HCEC 1CT (cell line): ENCODE data around the gene HTT-AS.

Experiments
- DNase-seq: peaks from one replicate; pipeline ENCODE4 v3.0.0-alpha.2; 2017

Gene HTT-AS

DNA sequence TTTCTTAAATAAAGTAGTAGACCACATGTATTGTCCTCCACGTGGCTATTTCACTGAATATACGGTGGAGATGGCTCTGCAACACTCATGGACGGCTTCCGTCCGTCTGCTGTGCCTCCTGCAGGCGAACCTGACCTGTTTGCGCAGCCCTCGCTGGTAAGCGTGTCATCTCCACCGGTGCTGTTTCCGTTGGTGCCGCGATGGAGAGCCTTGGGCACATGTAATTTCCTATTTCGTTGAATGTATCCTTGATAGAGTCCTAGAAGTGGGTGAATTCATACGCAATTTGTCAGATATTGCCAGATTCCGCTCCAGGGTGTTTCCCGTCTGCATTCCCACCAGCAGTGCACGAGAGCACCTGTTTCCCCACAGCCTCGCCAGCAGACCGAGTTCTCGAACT is 48.5 kb downstream of the HTT-AS start:
- DNase-seq = no peak

DNA sequence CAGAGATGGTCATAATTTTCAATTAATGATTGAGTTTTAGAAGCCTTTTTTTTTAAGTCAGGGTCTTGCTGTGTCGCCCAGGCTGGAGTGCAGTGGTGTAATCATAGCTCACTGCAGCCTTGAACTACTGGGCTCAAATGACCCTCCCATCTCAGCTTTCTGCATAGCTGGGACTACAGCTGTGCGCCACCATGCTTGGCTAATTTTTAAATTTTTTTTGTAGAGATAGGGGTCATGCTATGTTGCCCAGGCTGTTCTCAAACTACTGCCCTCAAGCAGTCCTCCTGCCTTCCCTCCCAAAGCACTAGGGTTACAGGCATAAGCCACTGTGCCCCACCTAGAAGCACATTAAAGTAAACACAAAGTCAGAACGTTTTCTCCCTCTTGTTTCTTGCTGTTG is 51.7 kb downstream of the HTT-AS start:
- no peak for DNase-seq

DNA sequence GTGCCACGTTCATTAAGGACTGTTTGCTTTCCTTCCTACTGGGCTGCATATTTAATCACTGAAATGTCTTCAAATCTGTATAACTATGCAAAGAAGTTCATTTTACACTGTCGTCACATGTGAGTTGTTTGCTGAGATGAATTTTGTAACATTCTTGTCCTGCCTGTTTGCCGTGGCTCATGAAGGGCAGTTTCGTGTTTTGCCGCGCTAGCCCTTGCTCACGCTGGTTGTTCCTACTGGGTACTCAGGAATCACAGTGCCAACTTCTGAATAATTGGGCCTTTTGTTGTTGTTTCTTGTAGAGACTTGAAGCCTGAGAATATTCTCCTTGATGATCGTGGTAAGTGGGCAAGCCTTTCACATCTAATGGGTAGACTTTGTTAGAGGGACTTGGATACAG is 52.2 kb downstream of the HTT-AS start:
- no peak for DNase-seq

DNA sequence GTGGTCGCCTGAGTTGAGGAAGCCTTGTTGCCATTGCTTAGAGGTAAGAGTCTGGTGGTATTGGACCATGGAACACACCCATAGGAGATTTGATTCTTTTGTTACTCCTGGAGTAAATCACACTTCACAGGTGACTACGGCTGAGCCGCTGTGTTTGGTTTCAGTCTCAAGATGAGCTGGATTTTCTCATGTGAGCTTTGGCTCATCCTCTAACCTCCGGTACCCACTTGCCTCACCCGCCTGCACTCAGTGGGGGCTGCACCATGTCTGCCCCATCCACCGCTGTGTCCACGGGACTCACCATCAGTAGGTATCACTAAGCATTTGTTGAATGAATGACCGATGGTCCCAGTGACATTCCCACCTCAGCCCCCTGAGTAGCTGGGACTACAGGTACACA is 52.7 kb downstream of the HTT-AS start:
- no peak for DNase-seq

DNA sequence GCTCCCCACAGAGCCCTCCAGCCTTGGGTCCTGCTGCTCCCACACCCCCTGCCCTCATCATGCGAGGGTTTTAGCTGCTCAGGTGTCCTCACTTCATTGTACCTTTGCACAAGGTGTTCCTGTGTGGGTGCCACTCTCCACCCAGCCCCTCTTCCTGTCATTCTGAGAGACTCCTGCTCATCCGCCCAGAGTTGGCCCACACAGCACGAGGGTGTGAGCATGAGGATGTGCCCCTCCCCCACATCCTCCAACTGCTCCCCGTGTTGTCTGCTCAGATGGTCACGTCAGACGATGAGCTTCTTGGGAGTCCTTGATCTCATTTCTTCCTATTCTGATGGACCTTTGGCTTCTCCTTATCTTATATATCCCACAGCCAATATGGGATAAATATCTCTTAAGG is 53.2 kb downstream of the HTT-AS start:
- no peak for DNase-seq

DNA sequence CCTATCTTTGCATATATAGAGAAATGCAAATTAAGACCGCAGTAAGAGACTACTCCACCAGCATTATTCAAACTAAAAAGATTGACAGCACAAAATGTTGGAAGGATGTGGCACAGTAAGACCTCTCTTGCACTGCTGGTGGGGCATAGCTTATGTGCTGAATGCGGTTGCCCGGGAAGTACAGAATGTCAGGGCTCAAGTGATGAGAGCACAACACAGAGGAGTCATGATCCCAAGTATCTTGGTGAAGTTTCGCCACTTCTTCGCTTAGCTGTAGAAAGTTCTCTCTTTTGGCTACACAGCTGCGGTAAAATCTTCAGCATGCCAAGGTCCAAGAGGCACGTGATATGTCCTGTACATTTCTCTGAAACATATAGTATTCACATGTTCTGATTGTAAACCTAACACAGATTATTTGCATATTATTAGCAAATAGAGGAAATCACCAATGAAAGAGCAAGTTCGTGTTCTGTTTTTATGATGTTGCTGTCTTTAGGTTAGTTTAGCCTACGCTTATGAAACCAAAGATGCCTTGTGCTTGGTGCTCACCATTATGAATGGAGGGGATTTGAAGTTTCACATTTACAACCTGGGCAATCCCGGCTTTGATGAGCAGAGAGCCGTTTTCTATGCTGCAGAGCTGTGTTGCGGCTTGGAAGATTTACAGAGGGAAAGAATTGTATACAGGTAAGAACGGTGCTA is 55.0 kb downstream of the HTT-AS start:
- DNase-seq = no peak

DNA sequence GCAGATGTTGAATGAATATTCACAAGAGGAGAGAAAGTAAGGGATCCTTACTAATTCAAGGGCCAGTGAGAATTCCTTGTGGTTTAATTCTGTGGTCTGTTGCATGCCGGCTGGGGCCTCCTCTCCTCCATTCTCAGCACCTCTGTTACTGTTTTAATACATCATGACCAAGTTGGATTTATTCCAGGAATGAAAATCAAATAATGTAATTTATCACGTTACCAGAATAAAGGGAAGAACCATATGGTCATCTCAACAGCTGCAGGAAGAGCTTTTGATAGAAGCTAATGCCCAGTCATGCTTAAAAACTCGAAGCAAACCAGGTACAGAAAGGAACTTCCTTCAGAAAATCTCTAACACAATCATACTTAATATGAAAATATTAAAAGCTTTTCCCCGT is 56.8 kb downstream of the HTT-AS start:
- no peak for DNase-seq

DNA sequence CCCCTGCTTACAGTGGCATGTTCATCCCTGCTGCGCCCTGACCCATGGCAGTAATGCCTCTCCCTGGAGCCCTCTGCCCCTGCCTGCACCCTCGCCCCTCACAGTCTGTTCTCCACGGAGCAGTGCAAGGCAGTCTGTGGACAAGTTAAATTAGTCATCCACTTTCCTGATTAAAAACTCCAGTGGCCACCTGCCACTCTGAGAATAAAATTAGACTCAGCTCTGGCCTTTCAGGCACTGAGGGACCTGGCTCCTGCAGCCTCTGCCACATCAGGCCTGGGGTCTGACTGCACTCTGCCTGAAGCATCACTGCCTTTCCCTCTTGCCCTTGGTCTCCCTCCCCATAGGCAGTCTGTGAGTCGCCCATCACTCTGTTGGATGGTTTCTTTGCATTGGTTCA is 57.4 kb downstream of the HTT-AS start:
- DNase-seq = no peak

DNA sequence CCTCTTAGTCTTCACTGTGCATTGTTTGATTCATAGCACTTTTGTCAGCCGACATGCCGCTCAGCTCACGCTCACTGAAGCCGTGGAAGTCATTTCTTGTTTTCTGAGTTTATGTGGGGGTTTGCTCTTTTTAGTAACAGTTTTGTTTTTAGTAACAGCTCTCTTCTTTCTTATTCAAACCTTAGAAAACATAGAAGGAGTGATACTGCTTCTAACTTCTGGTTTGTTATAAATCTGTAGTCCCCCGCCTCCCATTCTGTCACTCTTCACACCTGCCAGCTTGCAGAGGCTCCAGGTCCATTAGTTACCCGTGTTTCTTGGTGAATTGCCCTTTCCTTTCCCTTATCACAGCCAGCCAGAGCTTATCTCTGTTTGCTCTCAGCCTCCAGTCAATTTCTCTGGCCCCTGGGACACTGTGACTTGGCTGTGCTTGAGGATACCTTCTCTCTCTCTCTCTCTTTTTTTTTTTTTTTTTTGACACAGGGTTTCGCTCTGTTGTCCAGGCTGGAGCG is 60.4 kb downstream of the HTT-AS start:
- DNase-seq = no peak
